ENCODE measurements around the gene NUMBL.
A peak's percentile ranks its signal among the peaks of the same experiment; 100 is the strongest.

Gene NUMBL

DNA sequence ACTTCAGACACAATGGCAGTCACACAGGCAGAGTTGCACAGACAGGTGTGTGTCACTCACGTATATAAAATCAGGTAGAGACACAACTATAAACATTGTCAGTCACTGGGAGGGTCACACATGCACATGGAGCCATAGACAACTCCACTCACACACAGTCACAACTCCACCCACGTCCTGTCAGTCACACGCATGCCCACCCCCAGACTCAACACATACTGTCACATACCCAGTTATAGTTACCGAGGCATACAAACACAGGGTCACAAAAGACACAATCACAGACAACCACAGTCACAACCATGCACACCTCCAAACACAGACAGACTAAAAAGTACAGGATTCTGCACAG is 1.5 kb downstream of the NUMBL start:
- DNase-seq: no peak

DNA sequence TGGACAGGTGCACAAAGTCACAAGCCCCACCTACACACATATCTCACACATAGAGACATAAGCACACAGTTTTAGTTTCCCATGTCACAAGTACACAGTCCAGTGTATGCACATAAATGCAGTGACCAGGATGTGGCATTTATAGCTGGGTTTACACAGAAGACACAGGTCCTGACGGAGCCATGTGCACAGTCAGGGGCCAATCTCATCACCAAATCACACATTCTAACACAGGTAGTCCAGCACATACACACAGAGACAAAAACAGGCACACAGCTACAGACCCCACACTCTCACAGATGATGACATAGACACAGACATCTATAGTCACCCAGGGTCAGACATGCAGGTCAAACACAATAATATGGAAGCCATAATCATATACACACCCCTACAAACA is 2.1 kb downstream of the NUMBL start:
- no peak for DNase-seq

- no peak for DNase-seq
Measured at GRCh38 chr19:40687525-40688016, 2.9 kb downstream of the NUMBL start.

- no peak for DNase-seq
Measured at GRCh38 chr19:40686882-40687524, 3.4 kb downstream of the NUMBL start.

DNA sequence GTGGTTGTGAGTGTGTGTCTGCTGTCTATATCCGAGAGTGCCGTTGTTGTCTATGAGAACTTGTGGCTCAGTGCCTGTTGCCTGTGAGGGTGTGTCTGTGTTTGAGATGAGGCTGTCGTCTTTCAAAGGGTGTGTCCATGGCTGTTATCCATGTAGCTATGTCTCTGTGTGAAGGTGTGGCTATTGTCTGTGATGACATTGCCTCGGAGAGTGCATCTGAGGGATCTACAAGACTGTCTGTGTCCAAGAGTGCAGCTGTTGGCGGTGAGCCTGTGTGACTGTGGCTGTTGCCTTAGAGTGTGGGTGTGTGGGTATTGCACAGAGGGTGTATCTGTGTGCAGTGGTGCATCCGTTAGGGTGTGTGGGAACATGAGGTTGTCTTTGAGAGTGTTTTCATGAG is 4.9 kb downstream of the NUMBL start:
- DNase-seq: no peak

DNA sequence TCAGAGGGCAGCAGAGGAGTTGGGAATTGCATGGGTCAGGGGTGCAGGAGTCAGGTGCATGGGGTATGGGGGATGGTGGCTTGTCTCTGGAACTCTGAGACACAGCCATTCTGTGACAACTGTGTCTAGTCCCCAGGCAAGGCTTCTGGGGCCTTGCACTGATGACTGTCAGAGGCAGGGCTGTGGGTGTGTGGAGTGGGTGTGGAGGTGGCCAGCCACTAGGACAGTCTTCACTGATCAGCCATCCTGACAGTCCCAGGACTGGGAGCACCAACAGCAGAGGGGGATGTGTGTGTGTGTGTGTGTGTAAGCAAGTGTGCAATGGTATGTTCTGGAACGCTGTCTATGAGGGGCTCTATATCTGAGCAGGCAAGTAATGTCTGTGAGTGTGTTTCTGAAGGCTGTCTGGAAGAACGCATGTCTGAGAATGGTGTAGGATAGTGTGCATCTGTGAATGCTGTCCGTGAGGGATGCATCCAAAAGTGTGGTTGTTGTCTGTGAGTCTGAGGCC is 5.4 kb downstream of the NUMBL start:
- no peak for DNase-seq

GRCh38 chr19:40684280-40684679 is 6.2 kb downstream of the NUMBL start:
- DNase-seq: no peak

GRCh38 chr19:40683437-40683836 is 7.0 kb downstream of the NUMBL start:
- no peak for DNase-seq

DNA sequence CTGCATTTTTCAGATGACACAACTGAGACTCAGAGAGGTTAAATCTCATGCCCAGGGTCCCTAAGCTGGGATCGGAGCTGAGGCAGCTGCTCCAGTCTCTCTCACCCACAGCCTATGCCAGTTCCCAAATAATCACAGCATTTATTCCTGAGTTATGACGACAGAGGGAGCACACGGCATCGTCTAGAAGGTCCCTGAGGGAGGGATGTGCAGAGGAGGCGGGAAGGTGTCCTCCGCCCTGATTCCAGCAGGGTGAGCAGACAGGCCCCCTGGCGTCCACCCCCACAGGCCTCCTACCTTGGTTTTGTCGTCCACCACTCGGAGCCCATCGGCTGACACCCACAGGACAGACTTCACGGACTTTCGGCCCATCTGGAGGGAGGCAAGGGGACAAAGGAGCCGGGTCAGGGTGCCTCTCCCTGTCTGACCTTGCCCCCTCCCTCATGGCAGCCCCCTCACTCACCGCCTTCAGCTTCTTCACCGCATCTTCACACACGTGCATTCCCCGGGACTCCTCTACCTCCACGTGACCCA is 8.0 kb downstream of the NUMBL start:
- DNase-seq: no peak

- DNase-seq: no peak
Measured at GRCh38 chr19:40681039-40681438, 9.4 kb downstream of the NUMBL start.

DNA sequence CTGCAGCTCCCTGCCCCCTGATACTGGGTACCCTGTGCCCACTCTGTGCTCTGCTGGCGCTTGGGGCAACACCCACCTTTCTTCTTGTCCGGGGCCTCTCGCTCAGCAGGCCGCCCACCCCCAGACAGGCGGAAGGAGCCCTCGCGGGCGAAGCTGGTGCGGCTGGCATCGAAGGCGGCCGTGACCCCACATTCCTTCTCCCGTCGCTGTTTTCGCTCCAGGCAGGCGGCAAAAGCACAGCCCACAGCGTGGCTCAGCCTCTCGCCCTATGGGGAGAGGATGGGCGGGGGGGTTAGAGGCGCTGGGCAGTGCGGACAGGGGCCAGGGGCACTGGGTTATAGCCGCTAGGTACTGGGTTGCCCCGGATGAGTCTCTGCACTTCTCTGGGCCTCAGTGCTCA is 13.3 kb downstream of the NUMBL start:
- no peak for DNase-seq

GRCh38 chr19:40674291-40674690 is 16.2 kb downstream of the NUMBL start:
- DNase-seq: no peak

DNA sequence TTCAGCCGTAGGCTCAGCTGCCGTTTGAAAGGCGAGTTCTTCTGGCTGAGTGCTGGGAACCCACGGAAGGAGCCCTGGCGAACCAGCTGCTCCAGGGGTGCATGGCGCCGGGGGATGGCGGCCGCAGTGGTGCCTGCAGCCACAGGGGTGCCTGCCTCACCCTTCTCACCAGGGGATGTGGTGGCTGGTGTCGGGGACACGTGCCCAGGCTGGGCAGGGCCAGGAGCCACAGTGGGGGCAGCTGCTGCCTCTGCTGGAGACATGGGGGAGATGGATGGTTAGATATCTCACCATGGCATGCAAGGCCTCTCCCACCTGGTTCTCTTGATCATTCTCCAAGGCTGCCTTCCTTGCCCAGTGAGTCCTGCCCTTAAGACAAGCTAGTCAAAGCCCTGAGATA is 17.1 kb downstream of the NUMBL start:
- DNase-seq: no peak

GRCh38 chr19:40672573-40673299 is 17.7 kb downstream of the NUMBL start:
- DNase-seq: no peak

GRCh38 chr19:40672038-40672437 is 18.4 kb downstream of the NUMBL start:
- no peak for DNase-seq

- no peak for DNase-seq
Measured at GRCh38 chr19:40671404-40671803, 19.0 kb downstream of the NUMBL start.

DNA sequence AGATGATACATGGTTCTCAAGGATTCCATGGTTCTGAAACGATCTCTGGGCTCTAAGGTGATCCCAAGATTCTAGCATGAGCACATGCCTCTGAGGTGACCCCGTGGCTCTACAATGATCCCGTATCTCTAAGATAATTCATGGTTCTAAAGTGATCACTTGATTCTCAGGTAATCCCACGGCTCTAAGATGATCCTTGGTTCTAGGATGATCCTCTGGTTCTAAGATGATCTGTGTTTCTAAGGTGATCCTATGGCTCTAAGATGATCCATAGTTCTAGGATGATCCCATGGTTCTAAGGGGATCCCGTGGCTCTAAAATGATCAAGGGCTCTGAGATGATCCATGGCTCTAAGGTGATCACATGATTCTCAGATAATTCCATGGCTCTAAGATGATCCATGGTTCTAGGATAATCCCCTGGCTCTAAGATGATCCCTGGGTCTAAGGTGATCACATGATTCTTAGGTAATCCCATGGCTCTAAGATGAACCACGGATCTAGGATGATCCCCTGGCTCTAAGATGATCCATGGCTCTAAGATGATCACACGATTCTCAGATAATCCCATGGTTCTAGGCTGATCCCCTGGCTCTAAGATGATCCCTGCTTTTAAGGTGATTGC is 21.3 kb downstream of the NUMBL start:
- DNase-seq: no peak

DNA sequence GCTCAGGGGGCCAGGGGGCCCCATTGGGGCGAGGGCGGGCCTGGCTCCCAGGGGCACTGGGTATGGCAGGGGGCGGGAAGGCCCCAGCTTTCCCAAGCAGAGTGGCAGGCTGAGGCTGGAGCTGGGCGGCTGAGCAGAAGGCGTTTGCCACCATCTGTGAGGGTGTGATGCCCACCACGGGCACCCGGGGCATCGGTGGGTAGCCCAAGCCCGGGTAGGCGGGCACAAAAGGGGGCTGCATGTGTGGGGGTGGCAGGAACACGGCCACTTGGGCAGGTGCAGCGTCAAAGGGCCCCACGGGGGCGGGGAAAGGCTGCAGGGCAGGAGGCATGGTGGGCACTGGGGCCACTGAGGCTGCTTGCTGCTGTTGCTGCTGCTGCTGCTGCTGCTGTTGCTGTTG is 22.8 kb downstream of the NUMBL start:
- no peak for DNase-seq

GRCh38 chr19:40666803-40667438 is 23.5 kb downstream of the NUMBL start:
- DNase-seq: no peak

DNA sequence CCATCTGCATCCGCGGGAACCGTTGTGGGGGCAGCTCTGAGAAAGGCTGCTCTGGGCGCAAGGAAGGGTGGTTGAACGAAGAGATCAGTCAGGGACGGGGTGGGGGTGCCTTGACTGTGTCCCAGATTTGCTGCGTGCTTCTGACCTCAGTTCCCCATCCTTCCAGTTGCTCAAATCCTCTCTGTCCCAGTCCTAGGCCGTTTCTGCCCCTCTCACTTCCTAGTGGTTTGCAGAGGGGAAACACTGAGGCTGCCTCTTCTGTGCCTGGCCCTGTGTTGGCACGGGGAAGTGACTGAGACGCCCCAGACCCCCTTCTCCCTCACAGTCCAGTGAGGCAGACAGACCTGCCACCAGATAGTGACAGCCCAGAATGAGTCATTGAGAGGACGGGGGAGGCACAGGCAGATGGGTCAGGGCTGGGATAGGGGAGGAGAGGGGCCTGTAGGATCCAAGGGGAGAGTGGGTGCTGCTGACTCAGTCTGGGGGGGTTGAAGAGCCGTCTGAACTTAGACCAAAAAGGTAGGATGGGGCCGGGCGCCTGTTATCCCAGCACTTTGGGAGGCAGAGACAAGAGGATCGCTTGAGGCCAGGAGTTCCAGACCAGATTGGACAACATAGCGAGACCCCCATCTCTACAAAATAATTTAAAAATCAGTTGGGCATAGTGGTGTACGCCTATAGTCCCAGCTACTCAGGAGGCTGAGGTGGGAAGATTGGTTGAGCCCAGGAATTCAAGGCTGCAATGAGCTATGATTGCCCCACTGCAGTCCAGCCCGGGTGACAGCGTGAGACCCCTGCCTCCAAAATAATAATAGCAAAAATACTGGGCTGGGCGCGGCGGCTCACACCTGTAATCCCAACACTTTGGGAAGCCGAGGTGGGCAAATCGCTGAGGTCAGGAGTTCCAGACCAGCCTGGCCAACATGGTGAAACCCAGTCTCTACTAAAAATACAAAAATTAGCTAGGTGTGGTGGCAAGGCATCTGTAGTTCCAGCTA is 26.5 kb downstream of the NUMBL start:
- DNase-seq: peak; percentile 71

DNA sequence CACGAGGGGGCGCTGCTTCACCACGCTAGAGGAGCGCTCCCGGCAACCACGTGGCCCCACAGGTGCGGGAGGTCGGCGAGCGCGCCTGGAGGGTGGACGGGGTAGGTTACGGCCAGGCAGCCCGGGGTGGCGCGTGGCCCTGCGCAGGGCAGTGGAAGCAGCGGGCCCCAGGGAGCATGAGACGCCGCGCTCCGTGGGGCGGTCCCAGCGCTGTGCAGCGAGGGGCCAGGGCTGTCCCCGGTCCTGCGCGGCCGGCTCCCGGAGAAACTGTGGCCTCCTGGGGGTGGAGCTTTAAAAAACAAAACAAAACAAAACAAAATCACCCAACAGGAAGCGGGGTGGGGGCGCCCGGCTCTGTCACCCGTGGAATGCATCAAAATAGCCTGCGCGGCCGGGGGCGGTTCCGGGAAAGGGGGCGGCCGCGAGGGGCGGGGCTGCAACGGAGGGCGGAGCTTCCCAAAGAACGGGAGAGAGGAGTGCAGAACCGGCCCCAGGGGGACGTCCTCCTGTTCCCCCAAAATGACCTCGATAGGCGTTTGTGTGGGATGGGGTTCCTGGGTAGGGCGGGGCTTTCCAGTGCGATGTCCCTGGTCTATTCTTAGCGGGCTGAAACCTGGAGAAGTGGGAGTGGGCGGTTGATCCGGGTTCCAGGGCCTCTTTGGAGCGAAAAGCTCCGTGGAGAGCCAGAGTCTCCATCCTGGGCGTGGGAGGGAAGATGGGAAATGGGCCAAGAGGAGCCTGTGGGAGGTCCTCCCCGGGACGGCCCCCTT is 27.3 kb downstream of the NUMBL start:
- DNase-seq: peak; percentile 99
